ENCODE measurements around the gene CRYBB2.
"Not testable (repeated sequence)": the region's sequence is repeated elsewhere in the genome, so short reads cannot be mapped to it uniquely, and the experiment has no call there.

Gene CRYBB2

DNA sequence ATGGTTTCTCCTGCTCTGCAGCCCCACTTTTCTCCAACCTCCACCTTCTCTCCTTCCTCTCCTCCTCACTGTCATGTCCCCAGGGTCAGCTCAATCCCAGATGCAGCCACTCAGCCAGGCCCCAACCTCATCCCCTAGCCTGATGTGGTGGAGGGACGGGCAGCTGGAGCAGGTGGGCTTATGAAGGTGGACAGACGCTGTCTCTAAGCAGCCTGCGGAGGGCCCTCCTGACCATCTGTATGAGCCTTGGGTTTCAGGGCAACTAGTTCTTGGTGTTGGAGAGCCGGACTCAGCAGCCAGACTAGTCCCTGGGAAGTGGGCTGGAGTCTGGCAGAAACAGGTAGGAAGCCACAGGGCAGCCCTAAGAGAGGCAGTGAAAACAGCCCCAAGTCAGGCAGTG, 18.1 kb downstream of the CRYBB2 start:
- DNase-seq, result no peak

- not testable (repeated sequence) for DNase-seq
Measured at GRCh38 chr22:25238058-25238457, 18.6 kb downstream of the CRYBB2 start.

DNA sequence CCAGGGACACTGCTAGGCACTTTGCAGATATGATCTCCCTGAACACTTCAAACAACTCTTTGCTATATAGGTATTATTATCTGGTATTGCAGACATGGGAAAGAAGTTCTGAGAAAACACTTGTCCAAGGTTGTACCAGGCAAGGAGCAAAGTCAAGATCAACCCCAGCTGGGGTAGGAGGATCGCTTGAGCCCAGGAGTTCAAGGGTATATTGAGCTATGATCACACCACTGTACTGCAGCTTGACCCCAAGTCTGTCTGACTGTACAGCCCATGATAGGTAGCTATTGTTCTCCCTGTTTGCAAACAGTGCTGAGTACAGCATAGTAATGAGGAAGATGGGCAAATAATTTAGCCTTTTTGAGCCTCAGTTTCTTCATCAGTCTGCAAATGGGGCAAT, 35.7 kb downstream of the CRYBB2 start:
- DNase-seq, result not testable (repeated sequence)

DNA sequence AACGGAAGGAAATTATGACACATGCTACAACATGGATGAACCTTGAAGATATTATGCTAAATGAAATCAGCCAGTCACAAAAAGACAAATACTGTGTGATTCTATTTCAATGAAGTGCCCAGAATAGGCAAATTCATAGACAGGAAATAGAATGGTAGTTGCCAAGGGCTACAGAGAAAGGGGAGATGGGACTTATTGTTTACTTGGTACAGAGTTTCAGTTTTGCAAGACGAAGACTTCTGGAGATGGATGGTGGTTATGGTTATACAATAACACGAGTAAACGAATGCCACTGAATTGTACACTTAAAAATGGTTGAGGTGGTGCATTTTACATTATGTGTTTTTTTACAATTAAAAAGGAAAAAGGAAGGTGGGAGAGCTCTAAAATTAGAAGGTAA, 48.1 kb downstream of the CRYBB2 start:
- not testable (repeated sequence) for DNase-seq

GRCh38 chr22:25268902-25269301, 49.5 kb downstream of the CRYBB2 start:
- DNase-seq, result not testable (repeated sequence)

- not testable (repeated sequence) for DNase-seq
Measured at GRCh38 chr22:25270061-25270460, 50.6 kb downstream of the CRYBB2 start.

DNA sequence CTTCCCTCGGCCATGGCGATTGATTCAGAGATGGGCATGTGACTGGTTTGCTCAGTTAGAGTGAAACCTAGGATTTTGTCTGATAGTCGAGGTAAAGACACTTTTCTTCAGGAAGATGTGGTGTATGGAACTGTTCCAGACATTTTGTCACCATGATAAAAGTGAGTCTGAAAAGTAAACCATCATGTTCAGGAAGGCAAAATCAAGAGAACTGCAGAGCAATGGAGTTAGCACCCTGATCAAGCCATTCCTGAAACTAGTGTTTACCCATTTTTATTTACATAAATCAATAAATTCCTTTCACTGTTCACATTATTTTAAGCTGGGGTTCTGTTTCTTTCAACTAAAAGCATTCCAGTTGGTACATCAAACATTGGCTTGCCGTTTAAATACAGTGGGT, 53.8 kb downstream of the CRYBB2 start:
- DNase-seq, result not testable (repeated sequence)

DNA sequence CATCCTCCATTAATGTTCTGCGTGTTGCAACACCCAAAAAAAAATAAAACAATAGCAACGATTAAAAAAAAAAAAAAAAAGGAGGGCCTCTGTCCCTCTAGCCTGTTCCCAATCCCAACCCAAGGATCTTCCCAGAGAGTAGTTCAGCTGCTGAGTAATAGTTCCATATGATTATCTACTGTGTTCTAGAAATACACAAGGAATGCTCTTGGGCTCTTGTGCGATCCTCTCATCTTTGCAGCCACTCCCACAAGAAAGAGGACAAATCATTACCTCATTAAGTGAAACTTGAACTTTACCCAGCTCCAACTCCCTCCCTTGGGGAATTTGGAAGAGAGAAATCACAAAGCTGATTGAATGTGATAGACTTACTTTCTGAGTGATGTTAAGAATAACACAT, 54.5 kb downstream of the CRYBB2 start:
- DNase-seq, result not testable (repeated sequence)

GRCh38 chr22:25280118-25280517, 60.7 kb downstream of the CRYBB2 start:
- not testable (repeated sequence) for DNase-seq
